NT2/D1 (cell line): Measurements from ENCODE around the gene RBM42.

ENCODE experiments used
- SUZ12 ChIP-seq: IDR thresholded peaks from 2 replicates; pipeline ENCODE4 v1.6.1; 2011; ENCODE audit not compliant: insufficient read length, insufficient read depth; ENCODE audit errors: extremely low read depth
- YY1 ChIP-seq: IDR thresholded peaks from 2 replicates; pipeline ENCODE4 v1.6.1; 2011; ENCODE audit not compliant: insufficient read length, insufficient read depth

DNA sequence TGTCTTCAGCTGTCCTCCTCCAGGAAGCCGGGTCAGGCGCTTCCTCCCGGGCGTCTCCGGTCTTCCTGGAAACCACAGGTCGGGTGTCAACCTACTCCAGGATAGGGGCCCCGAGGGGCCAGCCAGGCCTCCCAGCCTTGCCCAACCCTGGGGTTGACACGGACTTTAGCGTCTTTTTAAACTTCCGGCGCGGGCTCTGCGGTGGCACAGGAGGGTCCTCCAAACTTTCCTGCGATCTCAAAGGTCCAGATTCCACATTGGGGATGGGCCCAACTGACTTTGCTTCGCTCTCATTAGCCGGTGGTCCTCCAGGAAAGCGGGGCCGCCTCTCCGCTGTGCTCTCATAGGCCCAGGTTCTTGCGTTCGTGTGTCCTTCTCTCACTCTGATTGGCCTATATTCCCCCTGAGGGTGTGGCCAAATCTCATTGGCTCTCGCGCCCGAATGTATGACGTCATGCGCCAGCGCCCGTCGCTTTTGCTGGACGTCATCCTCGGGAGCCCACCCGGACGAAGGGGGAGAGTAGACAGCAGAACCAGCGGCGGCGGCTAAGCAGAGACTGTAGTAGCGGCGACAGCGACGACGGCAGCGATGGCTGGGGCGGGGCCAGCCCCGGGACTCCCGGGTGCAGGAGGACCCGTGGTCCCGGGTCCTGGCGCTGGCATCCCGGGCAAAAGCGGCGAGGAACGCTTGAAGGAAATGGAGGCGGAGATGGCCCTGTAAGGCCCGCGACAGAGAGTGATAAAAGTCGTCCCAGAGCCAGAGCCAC lies at the start of gene RBM42:
- TF ChIP-seq SUZ12 (no peak), YY1 (no peak)
